HEK293T (cell line): ENCODE data around the gene ECHDC1.

ENCODE experiments used
- ELF4 ChIP-seq: fragments of 450-650 bp; IDR thresholded peaks from 2 replicates; pipeline ENCODE4 v1.6.1; 2017; ENCODE audit warnings: antibody characterized with exemption
- FOXA1 ChIP-seq: fragments of 450-650 bp; IDR thresholded peaks from 2 replicates; pipeline ENCODE4 v1.6.1; 2016; ENCODE audit warnings: mild to moderate bottlenecking
- FOXM1 ChIP-seq: fragments of 450-650 bp; IDR thresholded peaks from 2 replicates; pipeline ENCODE4 v1.6.1; 2017; ENCODE audit warnings: mild to moderate bottlenecking, borderline replicate concordance
- ZNF384 ChIP-seq: fragments of 450-650 bp; IDR thresholded peaks from 2 replicates; pipeline ENCODE4 v1.6.1; 2016

- TF ChIP-seq FOXM1 (no peak), ELF4 (no peak), ZNF384 (no peak), FOXA1 (no peak)
These were observed 53.5 kb downstream of the ECHDC1 start for GRCh38 chr6:127289934-127290333.
